Hepatocyte (in vitro differentiated cells): ENCODE results near the gene ORC1.

ENCODE experiments used
- EZH2phosphoT487 ChIP-seq: fragments of 200-600 bp; sonication (generic); IDR thresholded peaks from one replicate; pipeline ENCODE4 v1.6.1; 2018; ENCODE audit warnings: antibody characterized with exemption, mild to moderate bottlenecking, low read depth, moderate library complexity; ENCODE audit not compliant: unreplicated experiment, severe bottlenecking
- TF ChIP-seq, protein P1 (sequence below): fragments of 200-600 bp; sonication (generic); IDR thresholded peaks from 2 replicates; pipeline ENCODE4 v1.5.1; 2016; ENCODE audit warnings: antibody characterized with exemption, mild to moderate bottlenecking; ENCODE audit not compliant: poor library complexity

DNA sequence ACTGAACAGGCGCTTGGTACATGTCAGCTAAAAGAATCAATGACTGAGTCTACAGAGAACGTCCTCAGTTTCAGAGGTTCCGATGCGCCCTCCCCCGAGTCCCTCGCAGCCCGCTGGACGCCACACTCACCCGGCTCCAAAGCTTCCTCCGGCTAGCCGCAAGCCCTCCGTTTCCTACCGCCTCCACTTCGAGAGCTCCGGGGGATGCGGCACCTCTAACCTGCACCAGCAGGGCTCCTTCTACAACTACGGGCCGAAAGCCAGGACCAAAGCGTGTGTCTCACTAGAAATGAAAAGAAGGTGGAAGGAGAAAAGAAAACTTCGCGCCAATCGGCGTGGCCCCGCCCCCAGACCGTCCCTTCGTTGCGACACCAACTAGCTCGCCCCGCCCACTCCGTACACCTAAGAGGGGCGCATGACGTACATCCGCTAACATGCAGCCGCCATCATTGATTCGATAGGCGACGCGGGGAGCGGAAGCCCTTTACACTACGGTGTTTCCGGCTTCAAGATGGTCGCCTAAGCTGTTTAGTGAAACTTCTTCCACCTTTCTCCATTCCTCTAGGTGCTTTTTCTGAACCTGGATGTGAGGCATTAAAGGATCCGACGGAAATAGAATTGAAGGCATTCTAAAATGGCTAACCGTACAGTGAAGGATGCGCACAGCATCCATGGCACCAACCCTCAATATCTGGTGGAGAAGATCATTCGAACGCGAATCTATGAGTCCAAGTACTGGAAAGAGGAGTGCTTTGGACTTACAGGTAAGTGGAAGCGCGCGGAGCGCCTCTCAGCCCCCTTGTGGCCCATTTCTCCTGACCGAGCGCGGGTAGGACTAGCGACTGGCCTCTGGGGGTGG, at the start of gene ORC1, which contains the start of gene PRPF38A:
- TF ChIP-seq, protein P1, sequence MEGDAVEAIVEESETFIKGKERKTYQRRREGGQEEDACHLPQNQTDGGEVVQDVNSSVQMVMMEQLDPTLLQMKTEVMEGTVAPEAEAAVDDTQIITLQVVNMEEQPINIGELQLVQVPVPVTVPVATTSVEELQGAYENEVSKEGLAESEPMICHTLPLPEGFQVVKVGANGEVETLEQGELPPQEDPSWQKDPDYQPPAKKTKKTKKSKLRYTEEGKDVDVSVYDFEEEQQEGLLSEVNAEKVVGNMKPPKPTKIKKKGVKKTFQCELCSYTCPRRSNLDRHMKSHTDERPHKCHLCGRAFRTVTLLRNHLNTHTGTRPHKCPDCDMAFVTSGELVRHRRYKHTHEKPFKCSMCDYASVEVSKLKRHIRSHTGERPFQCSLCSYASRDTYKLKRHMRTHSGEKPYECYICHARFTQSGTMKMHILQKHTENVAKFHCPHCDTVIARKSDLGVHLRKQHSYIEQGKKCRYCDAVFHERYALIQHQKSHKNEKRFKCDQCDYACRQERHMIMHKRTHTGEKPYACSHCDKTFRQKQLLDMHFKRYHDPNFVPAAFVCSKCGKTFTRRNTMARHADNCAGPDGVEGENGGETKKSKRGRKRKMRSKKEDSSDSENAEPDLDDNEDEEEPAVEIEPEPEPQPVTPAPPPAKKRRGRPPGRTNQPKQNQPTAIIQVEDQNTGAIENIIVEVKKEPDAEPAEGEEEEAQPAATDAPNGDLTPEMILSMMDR, result peak; percentile 55
- TF ChIP-seq EZH2phosphoT487, result no peak
